Cardiac fibroblast (primary cell): ENCODE results near the gene ANGPT4.
A peak's percentile ranks its signal among the peaks of the same experiment; 100 is the strongest.
"Not testable (repeated sequence)": the region's sequence is repeated elsewhere in the genome, so short reads cannot be mapped to it uniquely, and the experiment has no call there.

Source experiments
- DNase-seq, 2 donors: peaks; one replicate each; pipeline versions ENCODE4 v3.0.0 to v3.0.0-alpha.2; 2010; ENCODE audit warnings: low read depth in 2 of 2
- H3K4me3 ChIP-seq, 2 donors: replicated peaks in 1 of 2; 1 replicate in 1 of 2; 2 replicates in 1 of 2; pipeline ENCODE4 v1.5.1; 2011; ENCODE audit warnings: low read depth in 2 of 2, low read length in 2 of 2, mild to moderate bottlenecking in 2 of 2, moderate library complexity in 1 of 2
- CTCF ChIP-seq: IDR thresholded peaks from one replicate; pipeline ENCODE4 v1.5.1; 2011; ENCODE audit warnings: low read depth, mild to moderate bottlenecking, low read length, inconsistent platforms

Gene ANGPT4

GRCh38 chr20:896501-897025 lies 19.6 kb downstream of the ANGPT4 start:
- DNase-seq = peak in 1 of 2 donors; percentile 2
- H3K4me3 ChIP-seq = no peak overlapping the region
- TF ChIP-seq CTCF = no peak

GRCh38 chr20:892371-892770 lies 23.8 kb downstream of the ANGPT4 start:
- not testable (repeated sequence) for H3K4me3 ChIP-seq, DNase-seq

- no peak for TF ChIP-seq CTCF
- H3K4me3 ChIP-seq = no peak overlapping the region
- DNase-seq = no peak
These were observed 24.4 kb downstream of the ANGPT4 start for GRCh38 chr20:891706-892080.

- peak in 1 of 2 donors; percentile 23 for DNase-seq
- no peak overlapping the region for H3K4me3 ChIP-seq
- no peak for TF ChIP-seq CTCF
These were observed 25.0 kb downstream of the ANGPT4 start for GRCh38 chr20:891058-891705.

- DNase-seq = no peak
- no peak overlapping the region for H3K4me3 ChIP-seq
- TF ChIP-seq CTCF = no peak
These were observed 25.5 kb downstream of the ANGPT4 start for GRCh38 chr20:890666-891057.

- DNase-seq = no peak
- H3K4me3 ChIP-seq = no peak overlapping the region
- TF ChIP-seq CTCF = no peak
These were observed 26.1 kb downstream of the ANGPT4 start for GRCh38 chr20:889932-890463.

GRCh38 chr20:889106-889505 lies 27.0 kb downstream of the ANGPT4 start:
- DNase-seq = peak in 1 of 2 donors; percentile 9
- no peak for TF ChIP-seq CTCF
- no peak overlapping the region for H3K4me3 ChIP-seq
